Stimulated activated CD4-positive, alpha-beta T cell treated with anti-CD3 and anti-CD28 coated beads, Interleukin-15, amount 100 ng/mL, for 48 hours (primary cell): ENCODE measurements around the gene RNU1-4.
"Not testable (repeated sequence)": the region's sequence is repeated elsewhere in the genome, so short reads cannot be mapped to it uniquely, and the experiment has no call there.

Experiments used
- DNase-seq, 2 donors: peaks; one replicate each; pipeline ENCODE4 v3.0.0-alpha.2; 2020; ENCODE audit warnings: low read depth in 2 of 2

Gene RNU1-4

DNA sequence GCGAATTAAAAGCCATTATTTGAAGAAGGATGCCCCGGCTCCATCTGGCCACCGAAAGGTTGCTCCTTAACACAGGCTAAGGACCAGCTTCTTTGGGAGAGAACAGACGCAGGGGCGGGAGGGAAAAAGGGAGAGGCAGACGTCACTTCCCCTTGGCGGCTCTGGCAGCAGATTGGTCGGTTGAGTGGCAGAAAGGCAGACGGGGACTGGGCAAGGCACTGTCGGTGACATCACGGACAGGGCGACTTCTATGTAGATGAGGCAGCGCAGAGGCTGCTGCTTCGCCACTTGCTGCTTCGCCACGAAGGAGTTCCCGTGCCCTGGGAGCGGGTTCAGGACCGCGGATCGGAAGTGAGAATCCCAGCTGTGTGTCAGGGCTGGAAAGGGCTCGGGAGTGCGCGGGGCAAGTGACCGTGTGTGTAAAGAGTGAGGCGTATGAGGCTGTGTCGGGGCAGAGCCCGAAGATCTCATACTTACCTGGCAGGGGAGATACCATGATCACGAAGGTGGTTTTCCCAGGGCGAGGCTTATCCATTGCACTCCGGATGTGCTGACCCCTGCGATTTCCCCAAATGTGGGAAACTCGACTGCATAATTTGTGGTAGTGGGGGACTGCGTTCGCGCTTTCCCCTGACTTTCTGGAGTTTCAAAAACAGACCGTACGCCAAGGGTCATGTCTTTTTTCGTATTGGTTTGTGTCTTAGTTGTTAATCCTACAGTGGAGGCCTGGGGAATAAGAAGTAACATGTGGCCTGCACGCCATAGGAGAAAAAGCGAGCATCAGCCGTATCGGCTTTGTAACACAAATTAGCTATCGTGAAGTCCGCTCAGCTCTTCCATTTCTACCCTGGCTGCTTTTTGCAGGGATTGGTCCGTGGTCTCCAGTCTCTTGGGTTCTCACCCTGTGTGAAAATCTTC, at the start of gene RNU1-4:
RNU1-4 (plus strand) TSS at position 470 of the 918 bp plus-strand sequence.
- not testable (repeated sequence) for DNase-seq

DNA sequence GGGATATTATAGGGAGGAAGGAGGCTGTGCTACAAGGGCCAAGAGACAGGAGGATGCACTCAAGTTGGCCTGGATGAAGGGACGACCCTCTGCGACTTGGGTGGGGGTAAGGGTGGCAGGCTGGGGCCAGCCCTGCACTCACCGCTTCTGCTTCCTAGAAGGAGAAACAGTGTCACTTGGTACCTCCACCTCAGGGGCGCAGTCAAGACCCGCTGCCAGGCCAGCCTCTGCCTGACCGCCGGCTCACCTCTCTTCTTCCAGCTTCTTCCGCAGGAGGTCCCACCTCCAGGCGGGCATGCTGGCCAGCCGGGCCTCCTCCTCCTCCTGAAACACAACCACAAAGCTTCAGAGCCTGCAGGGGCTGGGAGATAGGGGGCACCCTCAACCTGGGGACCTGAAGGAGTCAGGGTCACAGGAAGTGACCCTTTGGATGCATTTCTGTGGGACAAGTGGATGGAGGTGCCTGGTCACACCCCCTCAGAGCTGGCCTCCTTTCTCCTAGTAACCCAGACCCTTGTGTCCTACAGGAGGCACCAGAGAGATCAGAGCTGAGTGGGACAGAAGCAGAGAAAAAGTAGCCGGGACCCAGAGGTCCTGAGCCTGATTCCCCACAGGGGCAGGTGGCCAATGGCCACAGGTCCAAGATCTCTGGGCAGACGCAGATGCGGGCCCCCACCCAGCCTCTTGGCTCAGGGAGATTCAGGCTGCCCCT, 49.2 kb upstream of the RNU1-4 start:
- DNase-seq, result not testable (repeated sequence)

- DNase-seq, result not testable (repeated sequence)
Measured at GRCh38 chr1:16692283-16692682, 48.0 kb upstream of the RNU1-4 start.

DNA sequence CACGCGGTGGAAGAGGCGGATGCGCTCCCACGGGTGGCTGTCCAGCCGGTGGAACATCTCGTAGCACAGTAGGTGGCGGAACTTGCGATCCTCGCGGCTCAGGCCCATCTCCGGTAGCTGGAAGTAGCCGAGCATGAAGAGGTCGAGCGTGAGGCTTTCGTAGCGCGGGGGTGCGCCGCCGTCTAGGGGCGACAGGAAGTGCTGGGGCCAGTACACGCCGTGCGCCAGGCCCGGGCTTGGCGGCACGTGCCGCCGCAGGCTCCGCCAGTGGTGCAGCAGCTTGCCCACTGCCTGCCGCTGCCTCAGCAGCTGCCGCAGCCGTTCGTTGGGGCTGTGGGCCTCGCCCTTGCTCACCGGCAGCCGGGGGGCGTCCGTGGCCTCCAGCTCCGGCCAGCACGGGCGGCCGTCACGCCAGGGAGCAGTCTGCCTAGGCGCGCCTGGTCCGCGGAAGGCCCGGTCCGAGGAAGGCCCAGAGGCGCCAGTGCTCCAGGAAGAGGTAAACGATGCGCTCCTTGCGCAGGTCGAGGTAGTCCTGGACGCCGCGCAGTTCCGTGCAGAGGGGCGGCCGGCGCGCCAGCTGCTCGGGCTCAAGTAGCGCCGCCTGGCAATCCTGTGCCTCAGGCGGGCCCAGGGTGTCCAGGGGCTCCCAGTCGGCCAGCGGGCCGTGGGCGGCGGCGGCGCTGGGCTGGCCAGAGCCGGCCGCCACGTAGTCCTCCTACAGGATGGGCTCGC, 47.4 kb upstream of the RNU1-4 start:
- DNase-seq, result not testable (repeated sequence)

DNA sequence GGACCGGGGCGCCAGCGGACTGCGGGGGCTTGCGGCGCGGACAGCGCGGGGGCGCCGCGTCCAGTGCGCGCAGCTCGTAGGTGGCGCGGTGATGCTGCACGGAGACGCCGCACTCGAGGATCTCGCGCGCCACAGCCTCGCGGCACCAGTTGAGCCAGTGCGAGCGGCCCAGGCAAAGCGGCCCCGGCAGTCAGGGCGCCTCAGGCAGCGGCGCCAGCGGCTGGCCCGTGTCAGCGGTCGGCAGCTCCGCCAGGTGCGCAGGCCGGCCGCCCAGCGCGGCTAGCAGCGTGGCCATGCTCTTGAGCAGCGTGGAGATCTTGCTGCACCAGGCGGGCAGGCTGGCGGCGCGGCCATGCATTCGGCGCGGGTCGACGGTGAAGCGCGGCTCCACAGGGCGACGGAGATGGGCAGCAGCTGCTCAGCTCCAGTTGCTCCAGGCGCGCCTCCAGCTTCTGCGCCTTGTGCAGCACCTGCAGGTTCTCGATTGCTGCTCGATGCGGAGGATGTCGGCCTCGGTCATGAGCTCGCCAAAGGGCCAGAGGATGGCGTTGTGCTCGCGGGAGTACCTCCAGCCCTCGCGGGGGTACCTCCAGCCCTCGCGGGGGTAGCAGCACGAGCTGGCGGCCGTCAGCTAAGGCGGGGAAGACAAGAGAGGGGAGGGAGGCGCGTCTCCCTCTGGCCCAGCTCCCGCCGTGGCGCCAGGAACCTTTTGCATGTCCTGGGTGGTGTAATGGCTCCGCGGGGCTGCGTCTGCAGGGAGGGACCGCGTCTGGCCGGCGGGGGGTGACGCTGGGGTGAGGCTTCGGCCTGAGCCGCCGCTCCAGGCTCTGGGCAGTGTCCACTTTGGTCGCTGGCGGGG, 46.6 kb upstream of the RNU1-4 start:
- DNase-seq, result not testable (repeated sequence)

DNA sequence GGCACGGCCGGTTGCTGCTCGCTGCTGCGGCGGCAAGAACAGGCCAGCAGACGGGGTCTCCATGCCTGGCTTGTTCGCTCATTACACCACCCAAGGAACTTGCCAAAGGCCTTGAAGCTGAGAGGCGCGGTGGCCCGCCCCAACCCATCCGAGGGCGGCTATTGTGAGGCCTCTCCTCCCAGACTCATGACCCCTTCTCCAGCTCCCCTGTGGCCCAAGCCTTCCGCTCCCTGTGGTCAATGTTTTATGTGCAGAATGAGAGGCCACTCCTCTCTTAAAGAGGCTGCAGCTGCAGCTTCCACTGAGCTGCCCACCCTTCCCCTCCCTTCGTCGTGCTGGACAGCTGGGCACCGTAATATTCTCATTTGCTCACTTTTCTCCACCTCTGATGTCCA, 46.0 kb upstream of the RNU1-4 start:
- DNase-seq, result not testable (repeated sequence)

DNA sequence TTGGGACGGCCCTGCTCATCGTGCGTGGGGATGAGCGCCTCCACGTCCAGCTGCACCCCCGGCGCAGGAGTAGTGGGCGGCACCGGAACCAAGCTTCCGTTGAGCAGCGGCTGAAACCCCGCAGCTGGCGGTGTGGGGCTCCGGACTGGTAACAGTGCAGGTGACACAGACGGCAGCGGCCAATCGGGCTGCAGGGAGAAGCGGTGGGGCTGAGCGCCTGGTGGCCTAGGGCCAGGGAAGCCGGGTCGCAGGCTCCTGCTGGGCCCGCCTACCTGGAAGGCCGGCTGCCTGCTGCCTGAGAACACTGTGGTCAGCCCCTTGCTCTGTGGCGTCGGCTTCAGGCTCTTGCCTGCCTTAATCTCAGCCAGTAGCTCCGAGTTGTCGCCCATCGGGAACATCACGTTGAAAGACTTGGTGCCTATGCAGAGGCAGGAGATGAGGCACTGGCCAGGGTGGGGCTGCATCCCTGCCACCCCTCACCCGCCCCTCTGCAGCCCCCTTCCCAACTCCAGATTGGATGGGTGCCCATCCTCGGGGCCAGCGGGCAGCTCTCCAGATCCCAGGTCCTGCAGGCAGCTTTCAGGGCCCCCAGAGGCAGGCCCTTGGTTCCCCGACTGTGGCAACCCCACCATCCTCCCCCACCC, 43.7 kb upstream of the RNU1-4 start:
- DNase-seq, result not testable (repeated sequence)

DNA sequence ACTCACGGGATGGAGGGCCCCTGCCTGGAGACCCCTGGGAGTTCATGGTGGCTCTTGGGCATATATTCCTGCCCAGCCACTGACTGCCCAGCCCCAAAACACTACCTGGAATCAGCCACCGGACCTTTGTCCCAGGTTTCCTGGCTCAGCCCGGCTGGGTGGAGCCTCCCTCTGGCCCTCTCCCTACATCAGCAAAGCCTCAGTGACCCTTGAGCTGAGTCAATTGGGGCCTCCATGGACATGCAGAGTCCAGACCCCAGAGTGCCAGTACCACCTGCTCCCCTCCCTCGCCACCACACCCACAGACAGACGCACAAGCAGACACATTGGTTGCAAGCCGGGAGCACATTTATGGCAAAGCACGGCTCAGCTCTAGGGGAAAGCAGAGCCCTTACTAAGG, 43.2 kb upstream of the RNU1-4 start:
- not testable (repeated sequence) for DNase-seq

- DNase-seq, result not testable (repeated sequence)
Measured at GRCh38 chr1:16699440-16699839, 40.9 kb upstream of the RNU1-4 start.

- not testable (repeated sequence) for DNase-seq
Measured at GRCh38 chr1:16700138-16700895, 40.0 kb upstream of the RNU1-4 start.

DNA sequence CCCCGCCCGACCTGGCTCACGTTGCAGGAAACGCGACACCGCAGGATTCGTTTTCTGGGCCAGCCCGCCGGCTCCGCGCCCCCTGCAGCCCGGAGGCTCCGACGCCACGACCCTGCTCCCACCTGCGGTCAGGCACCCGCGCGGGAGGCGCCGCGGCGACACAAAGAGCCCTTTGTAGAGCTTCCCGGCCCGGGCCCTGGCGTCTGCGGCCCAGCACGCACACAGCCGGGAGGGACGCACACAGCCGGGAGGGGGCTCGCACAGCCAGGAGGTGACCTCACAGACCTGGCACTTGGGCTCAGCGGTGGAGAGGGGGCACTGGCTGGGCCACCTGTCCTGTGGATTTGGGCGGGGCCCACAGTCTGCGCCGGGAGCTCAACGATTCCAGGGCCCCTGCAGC, 39.1 kb upstream of the RNU1-4 start:
- DNase-seq, result not testable (repeated sequence)

GRCh38 chr1:16702280-16702679, 38.0 kb upstream of the RNU1-4 start:
- DNase-seq, result not testable (repeated sequence)

GRCh38 chr1:16703141-16703540, 37.2 kb upstream of the RNU1-4 start:
- DNase-seq, result not testable (repeated sequence)

- DNase-seq, result not testable (repeated sequence)
Measured at GRCh38 chr1:16703602-16704001, 36.7 kb upstream of the RNU1-4 start.

- DNase-seq, result not testable (repeated sequence)
Measured at GRCh38 chr1:16704076-16704475, 36.2 kb upstream of the RNU1-4 start.

DNA sequence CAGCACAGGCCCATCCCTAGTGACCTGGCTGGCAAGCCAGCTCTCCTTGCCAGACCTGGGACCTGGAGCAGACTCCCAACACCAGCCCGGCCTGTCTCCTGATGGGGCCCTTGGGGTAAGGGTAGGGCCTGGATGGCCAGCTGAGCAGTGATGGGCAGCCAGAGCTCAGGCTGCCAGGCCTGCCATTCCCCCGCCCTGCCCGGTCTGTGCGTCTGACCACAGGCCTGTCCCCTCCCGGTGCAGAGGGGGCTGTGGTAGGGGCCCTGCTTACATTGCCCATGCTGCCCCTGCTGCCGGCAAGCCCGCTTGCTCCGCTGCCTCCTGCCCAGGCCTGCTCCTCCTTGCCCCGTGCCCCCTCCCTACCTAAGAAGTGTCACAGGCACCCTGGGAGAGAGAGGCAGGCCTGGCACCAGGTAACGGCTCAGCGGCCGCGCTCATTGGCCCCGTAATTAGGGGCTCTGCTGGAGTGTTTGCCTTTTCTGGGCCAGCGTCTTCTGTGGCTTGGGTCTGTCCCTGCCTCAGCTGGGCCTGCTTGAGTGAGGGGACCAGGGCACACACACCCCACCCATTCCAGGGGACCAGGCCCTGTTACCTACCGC, 35.7 kb upstream of the RNU1-4 start:
- DNase-seq, result not testable (repeated sequence)

DNA sequence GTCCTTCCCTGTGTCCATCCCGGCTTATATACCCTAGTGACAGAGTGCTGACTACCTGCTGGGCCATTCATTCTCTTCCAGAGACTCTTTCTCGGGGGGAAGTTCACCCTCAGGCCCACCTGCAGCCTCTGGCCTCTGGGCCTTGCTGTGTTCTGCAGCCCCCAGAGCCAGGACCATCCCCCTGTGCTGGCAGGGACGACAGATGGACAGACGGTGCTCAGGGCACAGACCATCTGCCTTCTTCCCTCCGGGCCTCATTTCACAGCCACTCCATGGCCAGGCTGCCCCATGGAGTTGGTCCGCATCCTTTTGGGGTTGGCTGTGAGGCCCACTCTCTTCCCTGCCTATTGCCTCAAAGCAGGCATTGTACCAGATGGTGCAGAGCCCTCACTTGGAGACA, 34.0 kb upstream of the RNU1-4 start:
- DNase-seq, result not testable (repeated sequence)

DNA sequence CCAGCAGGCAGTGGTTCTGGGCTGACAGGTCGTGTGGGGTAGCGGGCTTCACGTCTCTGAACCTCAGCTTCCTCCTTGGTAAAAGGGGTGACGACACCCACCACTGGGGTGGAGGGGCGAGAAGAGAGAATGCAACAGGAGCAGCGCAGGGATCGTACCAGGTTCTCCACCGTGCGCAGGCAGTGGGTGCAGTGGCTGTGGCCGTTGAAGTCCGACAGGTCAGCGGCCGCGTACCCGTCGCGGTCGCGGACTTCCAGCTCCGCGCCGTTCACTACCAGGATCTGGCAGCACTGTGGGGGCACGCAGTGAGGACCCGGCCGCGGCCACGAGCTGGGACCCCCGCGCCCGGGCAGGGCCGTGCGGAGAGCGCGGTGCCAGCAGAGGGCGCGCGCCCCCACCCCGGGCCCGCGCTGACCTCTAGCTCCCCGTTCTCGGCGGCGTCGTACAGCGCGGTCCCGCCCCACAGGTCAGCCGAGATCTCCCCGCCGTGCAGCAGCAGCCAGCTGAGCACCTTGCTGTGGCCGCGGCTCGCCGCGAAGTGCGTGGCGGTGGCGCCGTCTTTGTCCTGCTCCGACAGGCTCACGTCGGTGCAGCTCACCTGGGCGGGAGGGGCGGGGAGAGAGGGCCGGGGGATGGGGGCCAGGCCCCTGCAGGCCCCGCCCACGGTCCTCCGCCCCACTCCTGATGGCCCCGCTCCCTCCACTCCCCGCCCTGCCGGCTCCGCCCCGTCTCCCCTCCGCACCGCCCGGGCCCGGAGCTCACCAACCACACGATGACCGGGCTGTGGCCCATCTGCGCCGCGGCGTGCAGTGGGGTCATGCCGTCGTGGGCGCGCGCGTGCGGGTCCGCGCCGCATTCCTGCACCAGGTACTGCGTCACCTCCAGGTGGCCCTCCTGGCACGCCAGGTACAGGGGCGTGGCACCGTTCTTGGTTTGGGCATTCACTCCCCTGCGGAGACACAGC, 32.9 kb upstream of the RNU1-4 start:
- not testable (repeated sequence) for DNase-seq
